ENCODE data around the gene SLC5A3.

Gene SLC5A3

GRCh38 chr21:34122047-34122446 is 48.7 kb downstream of the SLC5A3 start:
- H3K4me3 ChIP-seq (ENCODE audit: low read depth, low read length), result no peak overlapping the region
- in situ Hi-C loops (cut with HindIII; ENCODE audit: low sequenced_read_pairs), result no loop called here
- no peak for TF ChIP-seq CTCF (IDR thresholded peaks at IDR 0.05; ENCODE audit: low read depth, low read length)
- no peak for DNase-seq (ENCODE audit: low read depth, low spot score)

Data from astrocyte of the spinal cord (primary cell).